Type B pancreatic cell (in vitro differentiated cells): ENCODE measurements around the gene EBF3. TPM values are rescaled to one million over a fixed set of nuclear protein-coding genes. Genes with fewer than 3 reads are reported as not detected.

ENCODE experiments used
- DNase-seq: peaks from one replicate; pipeline ENCODE4 v3.0.0; 2021; ENCODE audit warnings: mixed read lengths; ENCODE audit not compliant: unreplicated experiment; ENCODE audit errors: extremely low spot score
- H3K27ac Mint-ChIP-seq: 2 replicates; pipeline ENCODE4 v1.8.0; 2021; ENCODE audit warnings: mild to moderate bottlenecking, mixed read lengths
- H3K27me3 Mint-ChIP-seq: 2 replicates; pipeline ENCODE4 v1.8.0; 2021; ENCODE audit warnings: mixed read lengths
- H3K36me3 Mint-ChIP-seq: 2 replicates; pipeline ENCODE4 v1.8.0; 2021; ENCODE audit warnings: mixed read lengths
- H3K4me1 Mint-ChIP-seq: one replicate; pipeline ENCODE4 v1.8.0; 2021; ENCODE audit warnings: mixed read lengths; ENCODE audit not compliant: unreplicated experiment
- H3K4me3 Mint-ChIP-seq: 2 replicates; pipeline ENCODE4 v1.8.0; 2021; ENCODE audit warnings: mild to moderate bottlenecking, mixed read lengths
- H3K9me3 Mint-ChIP-seq: 2 replicates; pipeline ENCODE4 v1.8.0; 2021; ENCODE audit warnings: mixed read lengths
- CTCF ChIP-seq: fragments of 200-600 bp; sonication (generic); conservative IDR thresholded peaks from 2 replicates; pipeline ENCODE4 v1.5.0; 2021; ENCODE audit warnings: antibody characterized with exemption, mild to moderate bottlenecking
- total RNA-seq: library from RNA; stranded (reverse); gene quantifications from 2 replicates; pipeline ENCODE4 v1.2.1, GENCODE V29; 2021; ENCODE audit warnings: low replicate concordance

The EBF3 gene
- total RNA-seq, 1 donor from 2014 or later = 26.1 TPM

GRCh38 chr10:129911451-129912165 lies 52.5 kb downstream of the EBF3 start:
- DNase-seq = no peak
- Mint-ChIP-seq H3K4me1 (peaks cover 22% of the 10 kb centered on the region), H3K4me3 (no peak overlapping the region), H3K27me3 (peaks cover 35% of the 10 kb centered on the region), H3K27ac (no peak overlapping the region), H3K9me3 (no peaks in the 10 kb centered on the region), H3K36me3 (no peaks in the 10 kb centered on the region)
- TF ChIP-seq CTCF = no peak

GRCh38 chr10:129910861-129911260 lies 53.2 kb downstream of the EBF3 start:
- H3K27ac Mint-ChIP-seq = no peak overlapping the region
- TF ChIP-seq CTCF = no peak
- peaks cover 23% of the 10 kb centered on the region for H3K4me1 Mint-ChIP-seq
- H3K36me3 Mint-ChIP-seq = no peaks in the 10 kb centered on the region
- peaks cover 40% of the 10 kb centered on the region for H3K27me3 Mint-ChIP-seq
- H3K9me3 Mint-ChIP-seq = no peaks in the 10 kb centered on the region
- H3K4me3 Mint-ChIP-seq = no peak overlapping the region
- no peak for DNase-seq

- TF ChIP-seq CTCF = no peak
- no peaks in the 10 kb centered on the region for H3K36me3 Mint-ChIP-seq
- no peak for DNase-seq
- peaks cover 43% of the 10 kb centered on the region for H3K27me3 Mint-ChIP-seq
- H3K4me3 Mint-ChIP-seq = no peak overlapping the region
- no peaks in the 10 kb centered on the region for H3K9me3 Mint-ChIP-seq
- H3K4me1 Mint-ChIP-seq = peaks cover 23% of the 10 kb centered on the region
- no peak overlapping the region for H3K27ac Mint-ChIP-seq
Measured at GRCh38 chr10:129909531-129910256, 54.4 kb downstream of the EBF3 start.

GRCh38 chr10:129909080-129909479 lies 55.0 kb downstream of the EBF3 start:
- Mint-ChIP-seq H3K36me3 (no peaks in the 10 kb centered on the region), H3K4me3 (no peak overlapping the region)

GRCh38 chr10:129908406-129908805 lies 55.7 kb downstream of the EBF3 start:
- Mint-ChIP-seq H3K4me1 (peaks cover 18% of the 10 kb centered on the region), H3K27me3 (peaks cover 50% of the 10 kb centered on the region), H3K36me3 (peaks cover under 1% of the 10 kb centered on the region), H3K9me3 (no peaks in the 10 kb centered on the region), H3K4me3 (no peak overlapping the region), H3K27ac (no peak overlapping the region)
- DNase-seq = no peak
- TF ChIP-seq CTCF = no peak

More at GRCh38 chr10:129909080-129909479, 55.0 kb downstream of the EBF3 start:
- peaks cover 23% of the 10 kb centered on the region for H3K4me1 Mint-ChIP-seq
- no peaks in the 10 kb centered on the region for H3K9me3 Mint-ChIP-seq
- H3K27me3 Mint-ChIP-seq = peaks cover 48% of the 10 kb centered on the region
- TF ChIP-seq CTCF = no peak
- DNase-seq = no peak
- no peak overlapping the region for H3K27ac Mint-ChIP-seq
